NCI-H82 treated with DMSO at 0.1 percent for 48 hours (cell line): ENCODE measurements around the gene GOLGA8K.
"Not testable (repeated sequence)": the region's sequence is repeated elsewhere in the genome, so short reads cannot be mapped to it uniquely, and the experiment has no call there.

Experiments
- DNase-seq: peaks from one replicate; lab custom pipeline; 2025; ENCODE audit not compliant: unreplicated experiment; lab: John Stamatoyannopoulos, UW

The GOLGA8K gene

DNA sequence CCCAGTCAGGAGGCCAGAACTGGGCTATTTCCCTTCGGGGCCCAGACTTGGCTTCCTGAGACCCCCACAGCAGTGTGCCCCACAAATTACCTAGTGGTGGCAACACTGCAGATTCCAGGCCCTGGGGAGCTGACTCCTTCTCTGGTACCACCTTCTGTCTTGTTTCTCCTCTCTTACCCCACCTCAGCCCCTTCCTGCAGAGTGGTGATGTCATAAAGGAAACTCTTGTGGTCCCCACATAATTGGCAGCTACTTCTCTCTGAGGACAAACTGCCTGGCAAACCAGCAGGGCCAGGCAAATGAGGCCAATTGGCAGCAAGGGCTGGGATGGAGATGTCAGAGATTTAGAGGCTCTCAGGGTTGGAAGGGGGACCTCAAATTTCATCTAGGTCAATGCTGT lies 44.6 kb downstream of the GOLGA8K start:
- not testable (repeated sequence) for DNase-seq

DNA sequence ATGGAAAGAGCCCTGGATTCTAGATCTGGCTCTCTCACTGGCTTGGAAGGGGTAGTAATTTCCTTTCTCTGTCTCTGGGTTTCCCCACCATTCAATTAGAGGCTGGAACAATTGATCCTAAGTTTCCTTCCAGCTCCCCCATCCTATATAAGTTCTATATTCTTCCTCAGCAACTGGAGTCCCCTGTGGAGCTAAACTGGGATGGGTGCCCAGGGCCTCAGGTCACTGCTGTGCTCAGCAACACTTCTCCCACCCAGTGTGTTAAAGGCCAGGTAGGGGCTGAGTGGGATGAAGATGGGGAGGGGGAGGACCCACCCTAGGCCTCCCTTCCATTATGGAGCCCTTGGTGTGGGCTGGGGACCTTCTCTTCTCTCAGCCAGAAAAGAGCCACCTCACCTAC lies 46.2 kb downstream of the GOLGA8K start:
- not testable (repeated sequence) for DNase-seq

DNA sequence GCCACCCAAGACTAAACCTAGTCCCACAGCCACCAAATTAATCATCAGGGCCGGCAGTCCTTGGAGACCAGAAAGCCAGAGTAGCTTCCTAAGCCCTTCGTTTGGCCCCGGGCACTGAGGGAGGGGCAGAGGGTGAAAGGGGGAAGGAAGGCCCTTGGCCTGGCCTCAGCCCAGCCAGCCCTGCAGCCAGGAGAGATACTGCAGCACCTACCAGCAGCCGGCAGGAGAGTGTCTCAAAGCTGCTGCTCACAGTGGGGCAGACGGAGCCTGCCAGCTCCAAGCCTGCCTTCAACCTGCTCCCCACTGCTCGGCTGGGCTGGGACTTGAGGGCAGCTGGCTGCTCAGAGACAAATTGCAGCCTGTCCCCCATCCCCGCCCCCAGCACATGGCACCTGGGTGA lies 50.3 kb downstream of the GOLGA8K start:
- DNase-seq: not testable (repeated sequence)

DNA sequence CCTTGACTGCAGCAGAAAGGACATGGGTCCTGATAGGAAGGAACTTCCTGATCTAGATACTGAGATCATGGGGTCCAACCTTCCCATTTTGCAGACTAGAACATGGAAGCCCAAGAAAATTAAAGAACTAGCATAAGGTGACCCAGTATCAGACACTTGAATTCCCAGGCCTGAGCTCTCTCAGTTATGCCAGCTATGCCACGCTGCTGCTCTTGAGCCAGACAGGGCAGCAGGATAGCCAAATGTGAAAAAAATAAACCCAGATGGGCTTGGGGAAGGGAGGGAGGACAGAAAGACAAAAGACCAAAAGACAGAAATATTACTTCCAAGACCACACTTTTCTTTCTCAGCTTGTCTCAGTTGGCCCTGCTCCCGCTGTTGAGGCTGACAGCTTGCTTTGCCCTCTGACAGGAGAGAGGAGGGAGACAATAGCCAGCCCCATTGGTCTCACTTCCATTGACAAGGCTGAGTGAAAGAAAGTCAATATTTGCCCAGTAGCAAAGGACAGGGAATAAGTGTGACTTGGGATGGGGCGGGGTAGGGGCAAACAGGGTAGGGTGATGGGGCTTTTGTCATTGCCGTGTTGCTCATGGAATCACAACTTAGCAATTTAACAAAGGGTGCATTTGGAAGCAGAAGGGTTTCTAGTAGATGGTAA lies 52.4 kb downstream of the GOLGA8K start:
- DNase-seq: not testable (repeated sequence)

DNA sequence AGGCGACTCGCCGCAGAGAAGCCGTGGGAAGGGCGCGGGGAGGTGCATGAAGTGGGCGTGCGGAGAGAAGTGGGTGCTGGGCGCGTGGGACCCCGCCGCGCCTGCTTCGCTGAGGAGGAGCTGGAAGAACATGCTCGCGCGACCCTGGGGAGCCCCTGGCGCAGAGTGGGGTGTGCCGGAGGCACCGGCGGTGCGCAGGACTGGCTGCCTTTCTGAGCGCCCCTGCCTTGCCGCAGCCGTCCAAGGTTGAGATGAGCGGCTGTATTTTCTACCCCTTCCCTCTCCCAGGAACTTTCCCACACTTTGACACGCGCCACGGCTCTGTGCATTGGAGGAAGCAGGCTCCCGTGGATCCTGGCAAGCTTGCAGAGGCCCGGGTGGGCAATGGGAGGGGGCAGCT lies 56.1 kb downstream of the GOLGA8K start:
- DNase-seq: not testable (repeated sequence)

DNA sequence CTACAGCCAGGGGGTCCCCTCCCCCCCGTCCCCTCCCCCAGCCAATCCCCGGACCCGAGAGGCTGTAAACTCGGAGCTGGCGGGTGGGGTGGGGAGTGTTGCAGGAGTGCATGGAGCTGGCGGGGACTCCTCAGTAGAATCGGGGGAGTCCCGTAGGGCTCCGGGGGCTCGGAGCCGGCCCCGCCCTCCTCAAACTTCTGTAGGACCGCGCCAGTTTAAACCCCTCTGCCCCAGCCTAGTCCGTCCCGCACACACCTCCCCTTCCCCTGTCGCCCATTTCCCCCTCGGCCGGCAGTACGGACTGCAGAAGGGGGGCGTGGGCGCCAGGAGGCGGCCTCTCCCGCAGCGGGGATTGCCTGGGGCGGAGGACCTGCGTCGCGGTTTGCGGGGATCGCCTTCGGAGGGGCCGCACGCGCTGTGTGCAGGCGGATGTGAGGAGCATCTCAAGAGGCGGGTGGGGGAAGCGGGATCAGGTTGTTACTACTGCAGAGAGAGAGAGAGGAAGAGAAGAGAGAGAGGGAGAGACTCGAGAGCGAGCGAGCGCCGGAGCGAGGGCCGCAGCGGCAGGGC lies 57.0 kb downstream of the GOLGA8K start:
- not testable (repeated sequence) for DNase-seq

DNA sequence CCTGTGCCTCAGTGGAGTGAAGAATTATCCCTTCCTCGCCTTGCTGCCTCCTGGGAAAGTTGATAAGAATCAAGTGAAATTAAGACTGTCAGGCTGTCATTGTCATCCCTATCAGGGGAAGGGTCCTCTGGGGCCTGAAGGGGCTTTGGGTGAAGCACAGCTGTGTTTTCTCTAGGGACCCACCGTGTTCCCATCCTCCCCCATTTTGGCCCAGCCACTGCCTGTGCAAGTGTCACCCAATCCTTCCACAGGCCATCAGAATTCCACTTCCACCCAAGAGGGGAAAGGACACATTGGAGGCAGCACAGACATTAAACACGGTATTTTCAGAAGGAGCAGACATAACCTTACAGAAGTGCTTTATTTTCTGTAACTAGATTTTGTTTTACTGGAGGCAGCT lies 59.2 kb downstream of the GOLGA8K start:
- DNase-seq: not testable (repeated sequence)
